HepG2 (cell line): ENCODE results near the gene RPL32. TPM values are rescaled to one million over a fixed set of nuclear protein-coding genes. Genes with fewer than 3 reads are reported as not detected.

Experiments used
- ATF3 ChIP-seq: sonication (generic); formaldehyde crosslinking; IDR thresholded peaks from 2 replicates; pipeline ENCODE4 v1.4.0; 2020; ENCODE audit warnings: missing genetic modification reagents
- CBX5 ChIP-seq: sonication (generic); formaldehyde crosslinking; IDR thresholded peaks from 2 replicates; pipeline ENCODE4 v1.4.0; 2020; ENCODE audit warnings: missing genetic modification reagents, borderline replicate concordance
- FOSL2 ChIP-seq: sonication (generic); formaldehyde crosslinking; IDR thresholded peaks from 2 replicates; pipeline ENCODE4 v1.4.0; 2020; ENCODE audit warnings: missing genetic modification reagents
- IRF2 ChIP-seq: IDR thresholded peaks from 2 replicates; pipeline ENCODE4 v1.6.1; 2018; ENCODE audit warnings: missing genetic modification reagents, missing compliant biosample characterization
- ISL2 ChIP-seq: sonication (generic); formaldehyde crosslinking; IDR thresholded peaks from 2 replicates; pipeline ENCODE4 v1.5.0; 2020; ENCODE audit warnings: missing genetic modification reagents
- MEF2D ChIP-seq: sonication (generic); formaldehyde crosslinking; IDR thresholded peaks from 2 replicates; pipeline ENCODE4 v1.5.1; 2020; ENCODE audit warnings: mild to moderate bottlenecking, missing genetic modification reagents
- MXI1 ChIP-seq: IDR thresholded peaks from 3 replicates; pipeline ENCODE4 v1.6.1; 2012; ENCODE audit warnings: low read depth, low read length, inconsistent platforms, borderline replicate concordance
- PRDM10 ChIP-seq: sonication (generic); formaldehyde crosslinking; IDR thresholded peaks from 2 replicates; pipeline ENCODE4 v1.4.0; 2020; ENCODE audit warnings: low read depth, missing genetic modification reagents
- RNF2 ChIP-seq: fragments of 450-650 bp; conservative IDR thresholded peaks from 2 replicates; pipeline ENCODE4 v1.6.1; 2016; ENCODE audit warnings: low read depth
- SALL1 ChIP-seq: sonication (generic); formaldehyde crosslinking; IDR thresholded peaks from 2 replicates; pipeline ENCODE4 v1.8.0; 2022; ENCODE audit warnings: mild to moderate bottlenecking, missing genetic modification reagents
- SKI ChIP-seq: fragments of 450-650 bp; IDR thresholded peaks from one replicate; pipeline ENCODE4 v1.6.1; 2018; ENCODE audit warnings: mild to moderate bottlenecking; ENCODE audit not compliant: partially characterized antibody
- STAG1 ChIP-seq: sonication (generic); formaldehyde crosslinking; IDR thresholded peaks from 2 replicates; pipeline ENCODE4 v1.4.0; 2020; ENCODE audit warnings: missing genetic modification reagents
- TARDBP ChIP-seq: sonication (generic); formaldehyde crosslinking; IDR thresholded peaks from 2 replicates; pipeline ENCODE4 v1.8.0; 2022; ENCODE audit warnings: mild to moderate bottlenecking, missing genetic modification reagents
- ZBTB46 ChIP-seq: sonication (generic); formaldehyde crosslinking; IDR thresholded peaks from 2 replicates; pipeline ENCODE4 v1.4.0; 2020; ENCODE audit warnings: mild to moderate bottlenecking, missing genetic modification reagents, borderline replicate concordance
- ZNF263 ChIP-seq: sonication (generic); formaldehyde crosslinking; IDR thresholded peaks from 2 replicates; pipeline ENCODE4 v1.4.0; 2020; ENCODE audit warnings: missing genetic modification reagents
- ZNF574 ChIP-seq: sonication (generic); formaldehyde crosslinking; IDR thresholded peaks from 2 replicates; pipeline ENCODE4 v1.4.0; 2020; ENCODE audit warnings: missing genetic modification reagents
- ZNF580 ChIP-seq: IDR thresholded peaks from 2 replicates; pipeline ENCODE4 v1.6.1; 2016; ENCODE audit warnings: low read depth, borderline replicate concordance
- ZZZ3 ChIP-seq: sonication (generic); formaldehyde crosslinking; IDR thresholded peaks from 2 replicates; pipeline ENCODE4 v1.4.0; 2020; ENCODE audit warnings: missing genetic modification reagents, mild to moderate bottlenecking, borderline replicate concordance
- polyA plus RNA-seq, 8 experiments: library from polyadenylated mRNA; depleted of rRNA in 3 of 8; stranded (reverse) in 7 of 8; unstranded in 1 of 8; fragments of >200 nt; fragmentation: Illumina TruSeq in 4 of 8; extraction: Trizol in 4 of 8; gene quantifications; 2 replicates each; pipeline versions ENCODE4 v1.2.1 to v1.2.3, GENCODE V29; 2011 to 2016; ENCODE audit warnings: low read depth in 4 of 8, missing spikeins in 1 of 8, mixed read lengths in 1 of 8; ENCODE audit not compliant: insufficient read depth in 1 of 8
- total RNA-seq, 5 experiments: library from RNA; depleted of rRNA; stranded (reverse); fragments of >200 nt; fragmentation: Illumina TruSeq; extraction: Trizol; gene quantifications; 2 replicates each; pipeline ENCODE4 v1.2.3, GENCODE V29; 2016; ENCODE audit warnings: low read depth in 1 of 5

The RPL32 gene
- total and polyA plus RNA-seq, 2 of the 13 experiments (the other 11 are each of a cell fraction or from before 2014, with no cell fraction given) = 1,781 to 2,401 TPM

- TF ChIP-seq ZBTB46 (CRISPR knock-in tag) (no peak), CBX5 (CRISPR knock-in tag) (peak; percentile 45; the same call in 1 of the 2 replicates), SKI (no peak), MEF2D (CRISPR knock-in tag) (no peak), MXI1 (peak; percentile 21; the same call in 1 of the 3 replicates), STAG1 (CRISPR knock-in tag) (peak; percentile 93), ZNF263 (CRISPR knock-in tag) (peak; percentile 80; the same call in 1 of the 2 replicates), RNF2 (0 out of 2 replicates have a peak, but pooled peaks have one; percentile 37), ATF3 (no peak), ZZZ3 (CRISPR knock-in tag) (no peak), IRF2 (CRISPR knock-in tag) (peak; percentile 65; the same call in 1 of the 2 replicates), FOSL2 (CRISPR knock-in tag) (peak; percentile 74), ISL2 (CRISPR knock-in tag) (peak; percentile 53; the same call in 1 of the 2 replicates), ZNF574 (CRISPR knock-in tag) (peak; percentile 33; the same call in 1 of the 2 replicates), SALL1 (peak; percentile 71), PRDM10 (CRISPR knock-in tag) (peak; percentile 50; the same call in 1 of the 2 replicates), ZNF580 (no peak), TARDBP (CRISPR knock-in tag) (0 out of 2 replicates have a peak, but pooled peaks have one; percentile 18)
Observed at GRCh38 chr3:12868039-12869034, 27.0 kb upstream of the RPL32 start (continued).
